HepG2 (cell line): ENCODE measurements around the gene LIFR. TPM values are rescaled to one million over a fixed set of nuclear protein-coding genes. Genes with fewer than 3 reads are reported as not detected.

ENCODE experiments used
- ATAC-seq: fragments of 200-7000 bp; cut with Tn5 transposase; 3 replicates; pipeline ENCODE4 v1.9.1; 2020; ENCODE audit warnings: mild to moderate bottlenecking, moderate library complexity
- BruUV-seq: library from RNA; stranded (reverse); fragments of 400-500 nt; replicated peaks from 2 replicates; lab custom pipeline; 2021; lab: Mats Ljungman, UMichigan
- CTCF ChIA-PET: fragments of 300-600 bp; formaldehyde crosslinking; extraction: SDS; loops from one replicate; lab custom pipeline; 2021; ENCODE audit warnings: low total read pairs, inconsistent platforms, low intra/inter-chr PET ratio; lab: Yijun Ruan, JAX
- POLR2A ChIA-PET: fragments of 350-600 bp; sonication (Branson Sonifier 250); formaldehyde crosslinking; loops from one replicate; lab custom pipeline; 2020; ENCODE audit warnings: antibody characterized with exemption, inconsistent platforms; lab: Yijun Ruan, JAX
- DNase-seq: peaks from one replicate; pipeline ENCODE4 v3.0.0-alpha.2; 2015; ENCODE audit warnings: low spot score
- FAIRE-seq: peaks from 3 replicates; lab custom pipeline; 2011; peaks lifted over from hg19 to GRCh38; lab: Jason Lieb, UNC
- H2AFZ ChIP-seq: one replicate; pipeline ENCODE4 v1.6.1; 2011; ENCODE audit warnings: low read length, inconsistent platforms
- H3K27ac ChIP-seq: fragments of 300-600 bp; 3 replicates; pipeline ENCODE4 v1.8.0; 2011; ENCODE audit warnings: mixed run types, mild to moderate bottlenecking, mixed read lengths, low read length, inconsistent platforms; ENCODE audit not compliant: insufficient read depth; ENCODE audit errors: extremely low read length
- H3K27me3 ChIP-seq, 2 experiments: fragments of 200-600 bp in 1 of 2; 2 replicates in 1 of 2; 3 replicates in 1 of 2; pipeline versions ENCODE4 v1.6.0 to v1.8.0; 2011; ENCODE audit warnings: low read length in 2 of 2, mild to moderate bottlenecking in 2 of 2, moderate library complexity in 2 of 2, inconsistent platforms in 1 of 2; ENCODE audit not compliant: insufficient read depth in 2 of 2, control insufficient read depth in 1 of 2
- H3K36me3 ChIP-seq, 2 experiments: fragments of 200-600 bp in 1 of 2; replicated peaks in 1 of 2; 2 replicates in 1 of 2; 3 replicates in 1 of 2; pipeline versions ENCODE4 v1.5.1 to v1.8.0; 2011; ENCODE audit warnings: low read length in 2 of 2, inconsistent platforms in 1 of 2; ENCODE audit not compliant: insufficient read depth in 2 of 2, control insufficient read depth in 1 of 2
- H3K4me1 ChIP-seq: 2 replicates; pipeline ENCODE4 v1.5.1; 2012; ENCODE audit warnings: low read length, inconsistent platforms; ENCODE audit not compliant: insufficient read depth
- H3K4me2 ChIP-seq: 2 replicates; pipeline ENCODE4 v1.6.0; 2011; ENCODE audit warnings: low read depth, low read length, inconsistent platforms
- H3K4me3 ChIP-seq, 3 experiments: fragments of 200-600 bp in 1 of 3; sonication (generic), shearing (Covaris generic) in 1 of 3; replicated peaks in 1 of 3; 2 replicates each; pipeline ENCODE4 v1.5.1; 2011 to 2016; ENCODE audit warnings: low read length in 3 of 3, inconsistent platforms in 2 of 3, low read depth in 2 of 3, mild to moderate bottlenecking in 2 of 3, control low read depth in 1 of 3, mixed read lengths in 1 of 3; ENCODE audit not compliant: insufficient read depth in 1 of 3
- H3K79me2 ChIP-seq: one replicate; pipeline ENCODE4 v1.6.1; 2011; ENCODE audit warnings: low read length, inconsistent platforms; ENCODE audit not compliant: insufficient read depth
- H3K9ac ChIP-seq: 2 replicates; pipeline ENCODE4 v1.6.0; 2011; ENCODE audit warnings: mild to moderate bottlenecking, low read depth, low read length, inconsistent platforms; ENCODE audit not compliant: insufficient read depth
- H3K9me3 ChIP-seq: 2 replicates; pipeline ENCODE4 v1.5.1; 2012; ENCODE audit warnings: mild to moderate bottlenecking, low read length
- H4K20me1 ChIP-seq: 2 replicates; pipeline ENCODE4 v1.6.0; 2011; ENCODE audit warnings: inconsistent platforms, mild to moderate bottlenecking, low read length, moderate library complexity; ENCODE audit not compliant: insufficient read depth
- ETV5 ChIP-seq: IDR thresholded peaks from 2 replicates; pipeline ENCODE4 v1.6.1; 2018; ENCODE audit warnings: missing biosample characterization, missing genetic modification reagents, inconsistent platforms, borderline replicate concordance
- GPN1 ChIP-seq: sonication (generic); formaldehyde crosslinking; IDR thresholded peaks from 2 replicates; pipeline ENCODE4 v1.5.1; 2020; ENCODE audit warnings: missing genetic modification reagents, borderline replicate concordance
- NRL ChIP-seq: sonication (generic); formaldehyde crosslinking; IDR thresholded peaks from 2 replicates; pipeline ENCODE4 v1.5.0; 2020; ENCODE audit warnings: missing genetic modification reagents, mild to moderate bottlenecking, moderate library complexity, borderline replicate concordance
- SIN3B ChIP-seq: fragments of 150-350 bp; IDR thresholded peaks from 2 replicates; pipeline ENCODE4 v1.6.1; 2014; ENCODE audit warnings: low read length
- ZBTB42 ChIP-seq: sonication (generic); formaldehyde crosslinking; IDR thresholded peaks from 2 replicates; pipeline ENCODE4 v1.5.0; 2020; ENCODE audit warnings: mild to moderate bottlenecking, missing genetic modification reagents
- ZBTB7A ChIP-seq: sonication (generic); formaldehyde crosslinking; IDR thresholded peaks from 2 replicates; pipeline ENCODE4 v1.8.0; 2022; ENCODE audit warnings: mild to moderate bottlenecking, missing genetic modification reagents
- ZNF782 ChIP-seq: sonication (generic); formaldehyde crosslinking; IDR thresholded peaks from 2 replicates; pipeline ENCODE4 v1.4.0; 2020; ENCODE audit warnings: missing genetic modification reagents, mild to moderate bottlenecking, borderline replicate concordance
- ZNF891 ChIP-seq: sonication (generic); formaldehyde crosslinking; IDR thresholded peaks from 2 replicates; pipeline ENCODE4 v1.5.0; 2020; ENCODE audit warnings: mild to moderate bottlenecking, missing genetic modification reagents
- WGBS: methylation state at CpG from one replicate; pipeline ENCODE4 v1.1.6; 2017; ENCODE audit warnings: low lambda C conversion rate; 5-methylcytosine and 5-hydroxymethylcytosine counted together
- in situ Hi-C: cut with HindIII; loops from 2 replicates; pipeline ENCODE4 v1.10.0; 2017; ENCODE audit warnings: low pct_unique_long_range_greater_than_20kb; ENCODE audit not compliant: extremely low pct_ligation_motif_present
- intact Hi-C: fragments of 100-400 bp; cut with micrococcal nuclease; formaldehyde crosslinking; loops from one replicate; pipeline ENCODE4 v1.10.0; 2022; ENCODE audit not compliant: unreplicated experiment
- polyA plus RNA-seq, 8 experiments: library from polyadenylated mRNA; depleted of rRNA in 3 of 8; stranded (reverse) in 7 of 8; unstranded in 1 of 8; fragments of >200 nt; fragmentation: Illumina TruSeq in 4 of 8; extraction: Trizol in 4 of 8; gene quantifications; 2 replicates each; pipeline versions ENCODE4 v1.2.1 to v1.2.3, GENCODE V29; 2011 to 2016; ENCODE audit warnings: low read depth in 4 of 8, missing spikeins in 1 of 8, mixed read lengths in 1 of 8; ENCODE audit not compliant: insufficient read depth in 1 of 8
- total RNA-seq, 5 experiments: library from RNA; depleted of rRNA; stranded (reverse); fragments of >200 nt; fragmentation: Illumina TruSeq; extraction: Trizol; gene quantifications; 2 replicates each; pipeline ENCODE4 v1.2.3, GENCODE V29; 2016; ENCODE audit warnings: low read depth in 1 of 5
- TF ChIP-seq, protein P1 (sequence below): sonication (generic); formaldehyde crosslinking; IDR thresholded peaks from 2 replicates; pipeline ENCODE4 v1.4.0; 2020; ENCODE audit warnings: mild to moderate bottlenecking, missing genetic modification reagents
- TF ChIP-seq, protein P2 (sequence below), 2 experiments: sonication (generic) in 1 of 2; formaldehyde crosslinking in 1 of 2; IDR thresholded peaks; 2 replicates each; pipeline versions ENCODE4 v1.4.0 to v1.6.1; 2016 to 2020; ENCODE audit warnings: borderline replicate concordance in 1 of 2, low read depth in 1 of 2, mild to moderate bottlenecking in 1 of 2, missing genetic modification reagents in 1 of 2
- TF ChIP-seq, protein P3 (sequence below): IDR thresholded peaks from 2 replicates; pipeline ENCODE4 v1.6.1; 2012; ENCODE audit warnings: inconsistent platforms
- TF ChIP-seq, protein P4 (sequence below): fragments of 450-650 bp; IDR thresholded peaks from 2 replicates; pipeline ENCODE4 v1.6.1; 2017; ENCODE audit warnings: mild to moderate bottlenecking

LIFR gene
- total and polyA plus RNA-seq, 2 of the 13 experiments (the other 11 are each of a cell fraction or from before 2014, with no cell fraction given) = 6.3 to 25.2 TPM

DNA sequence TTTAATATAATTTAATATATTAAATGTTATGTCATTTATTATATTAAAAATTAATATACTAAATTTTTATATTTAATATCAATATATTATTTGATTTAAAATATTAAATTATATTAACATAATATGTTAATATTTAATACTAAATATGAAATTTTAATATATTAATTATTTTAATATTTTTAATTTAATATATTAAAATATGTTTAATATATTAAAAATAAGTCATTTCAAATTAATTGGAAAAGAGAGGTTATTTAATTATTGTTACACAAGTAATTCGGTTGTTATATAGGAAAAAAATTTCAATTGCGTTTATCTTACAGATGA lies 114.2 kb downstream of the LIFR start:
- ATAC-seq (no peak), FAIRE-seq (no peak), DNase-seq (no peak)
- Histone ChIP-seq H3K4me2 (no peak overlapping the region), H4K20me1 (no peaks in the 10 kb centered on the region), H3K79me2 (no peaks in the 10 kb centered on the region), H2AFZ (no peak overlapping the region), H3K27me3 (peaks cover 1 to 2% of the 10 kb centered on the region in 2 experiments; a peak in 2 of 5 replicates), H3K27ac (no peak overlapping the region), H3K9me3 (no peaks in the 10 kb centered on the region), H3K9ac (no peak overlapping the region), H3K36me3 (no peaks in the 10 kb centered on the region), H3K4me1 (no peaks in the 10 kb centered on the region), H3K4me3 (no peak overlapping the region)
- POLR2A ChIA-PET = interaction anchor here (0.9 to 1.0 kb wide), 2 partner anchors 113 to 367 kb away, joined by 5 read pairs; no protein-coding TSS in a partner anchor
- intact Hi-C loops = loop anchor here (5.0 kb wide), 1 partner anchor 35 kb away; no protein-coding TSS in a partner anchor
- BruUV-seq = no TSS peak
- 7% methylated on average over 2 of the region's 2 CpGs for WGBS
- CTCF ChIA-PET = interaction anchor here (1.0 to 3.3 kb wide), 4 partner anchors 23 to 367 kb away, joined by 3 to 33 read pairs (median 20); no protein-coding TSS in a partner anchor
- in situ Hi-C loops = loop anchor here (10.0 kb wide), 1 partner anchor 113 kb away; the partner anchor contains the start of gene LIFR
- no peak for TF ChIP-seq ZBTB7A (CRISPR knock-in tag)
- TF ChIP-seq GPN1 = no peak
- no peak for TF ChIP-seq ZNF891 (CRISPR knock-in tag)
- TF ChIP-seq, protein P1, sequence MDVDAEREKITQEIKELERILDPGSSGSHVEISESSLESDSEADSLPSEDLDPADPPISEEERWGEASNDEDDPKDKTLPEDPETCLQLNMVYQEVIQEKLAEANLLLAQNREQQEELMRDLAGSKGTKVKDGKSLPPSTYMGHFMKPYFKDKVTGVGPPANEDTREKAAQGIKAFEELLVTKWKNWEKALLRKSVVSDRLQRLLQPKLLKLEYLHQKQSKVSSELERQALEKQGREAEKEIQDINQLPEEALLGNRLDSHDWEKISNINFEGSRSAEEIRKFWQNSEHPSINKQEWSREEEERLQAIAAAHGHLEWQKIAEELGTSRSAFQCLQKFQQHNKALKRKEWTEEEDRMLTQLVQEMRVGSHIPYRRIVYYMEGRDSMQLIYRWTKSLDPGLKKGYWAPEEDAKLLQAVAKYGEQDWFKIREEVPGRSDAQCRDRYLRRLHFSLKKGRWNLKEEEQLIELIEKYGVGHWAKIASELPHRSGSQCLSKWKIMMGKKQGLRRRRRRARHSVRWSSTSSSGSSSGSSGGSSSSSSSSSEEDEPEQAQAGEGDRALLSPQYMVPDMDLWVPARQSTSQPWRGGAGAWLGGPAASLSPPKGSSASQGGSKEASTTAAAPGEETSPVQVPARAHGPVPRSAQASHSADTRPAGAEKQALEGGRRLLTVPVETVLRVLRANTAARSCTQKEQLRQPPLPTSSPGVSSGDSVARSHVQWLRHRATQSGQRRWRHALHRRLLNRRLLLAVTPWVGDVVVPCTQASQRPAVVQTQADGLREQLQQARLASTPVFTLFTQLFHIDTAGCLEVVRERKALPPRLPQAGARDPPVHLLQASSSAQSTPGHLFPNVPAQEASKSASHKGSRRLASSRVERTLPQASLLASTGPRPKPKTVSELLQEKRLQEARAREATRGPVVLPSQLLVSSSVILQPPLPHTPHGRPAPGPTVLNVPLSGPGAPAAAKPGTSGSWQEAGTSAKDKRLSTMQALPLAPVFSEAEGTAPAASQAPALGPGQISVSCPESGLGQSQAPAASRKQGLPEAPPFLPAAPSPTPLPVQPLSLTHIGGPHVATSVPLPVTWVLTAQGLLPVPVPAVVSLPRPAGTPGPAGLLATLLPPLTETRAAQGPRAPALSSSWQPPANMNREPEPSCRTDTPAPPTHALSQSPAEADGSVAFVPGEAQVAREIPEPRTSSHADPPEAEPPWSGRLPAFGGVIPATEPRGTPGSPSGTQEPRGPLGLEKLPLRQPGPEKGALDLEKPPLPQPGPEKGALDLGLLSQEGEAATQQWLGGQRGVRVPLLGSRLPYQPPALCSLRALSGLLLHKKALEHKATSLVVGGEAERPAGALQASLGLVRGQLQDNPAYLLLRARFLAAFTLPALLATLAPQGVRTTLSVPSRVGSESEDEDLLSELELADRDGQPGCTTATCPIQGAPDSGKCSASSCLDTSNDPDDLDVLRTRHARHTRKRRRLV = no peak
- TF ChIP-seq ETV5 (CRISPR knock-in tag) = no peak
- no peak for TF ChIP-seq SIN3B
- TF ChIP-seq, protein P2, sequence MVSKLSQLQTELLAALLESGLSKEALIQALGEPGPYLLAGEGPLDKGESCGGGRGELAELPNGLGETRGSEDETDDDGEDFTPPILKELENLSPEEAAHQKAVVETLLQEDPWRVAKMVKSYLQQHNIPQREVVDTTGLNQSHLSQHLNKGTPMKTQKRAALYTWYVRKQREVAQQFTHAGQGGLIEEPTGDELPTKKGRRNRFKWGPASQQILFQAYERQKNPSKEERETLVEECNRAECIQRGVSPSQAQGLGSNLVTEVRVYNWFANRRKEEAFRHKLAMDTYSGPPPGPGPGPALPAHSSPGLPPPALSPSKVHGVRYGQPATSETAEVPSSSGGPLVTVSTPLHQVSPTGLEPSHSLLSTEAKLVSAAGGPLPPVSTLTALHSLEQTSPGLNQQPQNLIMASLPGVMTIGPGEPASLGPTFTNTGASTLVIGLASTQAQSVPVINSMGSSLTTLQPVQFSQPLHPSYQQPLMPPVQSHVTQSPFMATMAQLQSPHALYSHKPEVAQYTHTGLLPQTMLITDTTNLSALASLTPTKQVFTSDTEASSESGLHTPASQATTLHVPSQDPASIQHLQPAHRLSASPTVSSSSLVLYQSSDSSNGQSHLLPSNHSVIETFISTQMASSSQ (IDR thresholded peaks at IDR 0.05; ENCODE audit: low read depth) = no peak
- TF ChIP-seq, protein P2 (CRISPR knock-in tag; IDR thresholded peaks at IDR 0.05; ENCODE audit: borderline replicate concordance) = no peak
- no peak for TF ChIP-seq ZBTB42 (CRISPR knock-in tag)
- TF ChIP-seq, protein P3, sequence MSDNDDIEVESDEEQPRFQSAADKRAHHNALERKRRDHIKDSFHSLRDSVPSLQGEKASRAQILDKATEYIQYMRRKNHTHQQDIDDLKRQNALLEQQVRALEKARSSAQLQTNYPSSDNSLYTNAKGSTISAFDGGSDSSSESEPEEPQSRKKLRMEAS = no peak
- TF ChIP-seq, protein P4, sequence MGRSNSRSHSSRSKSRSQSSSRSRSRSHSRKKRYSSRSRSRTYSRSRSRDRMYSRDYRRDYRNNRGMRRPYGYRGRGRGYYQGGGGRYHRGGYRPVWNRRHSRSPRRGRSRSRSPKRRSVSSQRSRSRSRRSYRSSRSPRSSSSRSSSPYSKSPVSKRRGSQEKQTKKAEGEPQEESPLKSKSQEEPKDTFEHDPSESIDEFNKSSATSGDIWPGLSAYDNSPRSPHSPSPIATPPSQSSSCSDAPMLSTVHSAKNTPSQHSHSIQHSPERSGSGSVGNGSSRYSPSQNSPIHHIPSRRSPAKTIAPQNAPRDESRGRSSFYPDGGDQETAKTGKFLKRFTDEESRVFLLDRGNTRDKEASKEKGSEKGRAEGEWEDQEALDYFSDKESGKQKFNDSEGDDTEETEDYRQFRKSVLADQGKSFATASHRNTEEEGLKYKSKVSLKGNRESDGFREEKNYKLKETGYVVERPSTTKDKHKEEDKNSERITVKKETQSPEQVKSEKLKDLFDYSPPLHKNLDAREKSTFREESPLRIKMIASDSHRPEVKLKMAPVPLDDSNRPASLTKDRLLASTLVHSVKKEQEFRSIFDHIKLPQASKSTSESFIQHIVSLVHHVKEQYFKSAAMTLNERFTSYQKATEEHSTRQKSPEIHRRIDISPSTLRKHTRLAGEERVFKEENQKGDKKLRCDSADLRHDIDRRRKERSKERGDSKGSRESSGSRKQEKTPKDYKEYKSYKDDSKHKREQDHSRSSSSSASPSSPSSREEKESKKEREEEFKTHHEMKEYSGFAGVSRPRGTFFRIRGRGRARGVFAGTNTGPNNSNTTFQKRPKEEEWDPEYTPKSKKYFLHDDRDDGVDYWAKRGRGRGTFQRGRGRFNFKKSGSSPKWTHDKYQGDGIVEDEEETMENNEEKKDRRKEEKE = no peak
- TF ChIP-seq NRL (CRISPR knock-in tag) = no peak
- no peak for TF ChIP-seq ZNF782
